Left lobe of liver (tissue), 2 donors: ENCODE results near the gene MCTP2. TPM values are rescaled to one million over a fixed set of nuclear protein-coding genes. Genes with fewer than 3 reads are reported as not detected.

ENCODE experiments used
- ATAC-seq: fragments of 200-7000 bp; cut with Tn5 transposase; one replicate; pipeline ENCODE4 v1.9.1; 2020; ENCODE audit warnings: mild to moderate bottlenecking, moderate library complexity
- DNase-seq: peaks from one replicate; pipeline ENCODE4 v3.0.0-alpha.2; 2020; ENCODE audit warnings: low spot score
- total RNA-seq: library from RNA; stranded (reverse); gene quantifications from one replicate; pipeline ENCODE4 v1.2.1, GENCODE V29; 2021
- donor health status: DM: no; HTN: no; CAD: no; lungs with moderate emphysema.
- donor health status: DM: no; HTN: yes; CAD: no.

MCTP2 gene
- total RNA-seq, 1 donor from 2014 or later, result 6.5 TPM

- ATAC-seq, result no peak
- no peak for DNase-seq
Observed at GRCh38 chr15:94336817-94337467, 105.6 kb downstream of the MCTP2 start.

GRCh38 chr15:94338243-94338846, 107.0 kb downstream of the MCTP2 start:
- no peak for ATAC-seq
- DNase-seq, result no peak

- DNase-seq, result no peak
- ATAC-seq, result peak; percentile 82
Observed at GRCh38 chr15:94346282-94346681, 114.9 kb downstream of the MCTP2 start.

- DNase-seq, result no peak
- no peak for ATAC-seq
Observed at GRCh38 chr15:94348084-94348483, 116.7 kb downstream of the MCTP2 start.

GRCh38 chr15:94351031-94351535, 119.7 kb downstream of the MCTP2 start:
- DNase-seq, result no peak
- no peak for ATAC-seq

GRCh38 chr15:94352636-94353487, 121.5 kb downstream of the MCTP2 start:
- peak; percentile 56 for DNase-seq

GRCh38 chr15:94353488-94353820, 122.1 kb downstream of the MCTP2 start:
- peak; percentile 67 for ATAC-seq

More at GRCh38 chr15:94352636-94353487, 121.5 kb downstream of the MCTP2 start:
- ATAC-seq, result peak; percentile 79

GRCh38 chr15:94354655-94355054, 123.3 kb downstream of the MCTP2 start:
- ATAC-seq (no peak), DNase-seq (no peak)

More at GRCh38 chr15:94353488-94353820, 122.1 kb downstream of the MCTP2 start:
- DNase-seq, result no peak

- ATAC-seq (peak; percentile 17), DNase-seq (no peak)
Observed at GRCh38 chr15:94359716-94360115, 128.4 kb downstream of the MCTP2 start.

GRCh38 chr15:94360251-94360685, 128.9 kb downstream of the MCTP2 start:
- DNase-seq, result peak; percentile 67
- ATAC-seq, result peak; percentile 92

GRCh38 chr15:94362385-94363092, 131.2 kb downstream of the MCTP2 start:
- ATAC-seq (no peak), DNase-seq (no peak)

GRCh38 chr15:94363382-94363781, 132.0 kb downstream of the MCTP2 start:
- no peak for DNase-seq
- ATAC-seq, result no peak

GRCh38 chr15:94366781-94367180, 135.4 kb downstream of the MCTP2 start:
- DNase-seq (no peak), ATAC-seq (no peak)

GRCh38 chr15:94367726-94368535, 136.6 kb downstream of the MCTP2 start:
- peak; percentile 62 for ATAC-seq
- DNase-seq, result no peak

GRCh38 chr15:94370206-94370935, 139.0 kb downstream of the MCTP2 start:
- no peak for ATAC-seq

GRCh38 chr15:94370936-94371285, 139.6 kb downstream of the MCTP2 start:
- ATAC-seq (no peak), DNase-seq (no peak)

More at GRCh38 chr15:94370206-94370935, 139.0 kb downstream of the MCTP2 start:
- DNase-seq, result no peak

- DNase-seq (no peak), ATAC-seq (no peak)
Observed at GRCh38 chr15:94372821-94373220, 141.5 kb downstream of the MCTP2 start.

- DNase-seq (no peak), ATAC-seq (no peak)
Observed at GRCh38 chr15:94375997-94376396, 144.6 kb downstream of the MCTP2 start.

- ATAC-seq (no peak), DNase-seq (no peak)
Observed at GRCh38 chr15:94379986-94380385, 148.6 kb downstream of the MCTP2 start.
